ENCODE data around the gene GMPR.

The GMPR gene

GRCh38 chr6:16272201-16272600, 33.8 kb downstream of the GMPR start:
- no peak for DNase-seq (ENCODE audit: low read depth)

- DNase-seq (ENCODE audit: low read depth), result no peak
Observed at GRCh38 chr6:16273256-16273655, 34.9 kb downstream of the GMPR start.

GRCh38 chr6:16274483-16274882, 36.1 kb downstream of the GMPR start:
- DNase-seq (ENCODE audit: low read depth), result no peak

- DNase-seq (ENCODE audit: low read depth), result no peak
Observed at GRCh38 chr6:16274885-16275589, 36.6 kb downstream of the GMPR start.

- DNase-seq (ENCODE audit: low read depth), result no peak
Observed at GRCh38 chr6:16277101-16277981, 39.0 kb downstream of the GMPR start.

- DNase-seq (ENCODE audit: low read depth), result no peak
Observed at GRCh38 chr6:16278048-16278724, 39.8 kb downstream of the GMPR start.

GRCh38 chr6:16278750-16279149, 40.4 kb downstream of the GMPR start:
- DNase-seq (ENCODE audit: low read depth), result no peak

GRCh38 chr6:16279243-16279642, 40.9 kb downstream of the GMPR start:
- DNase-seq (ENCODE audit: low read depth), result no peak

- DNase-seq (ENCODE audit: low read depth), result no peak
Observed at GRCh38 chr6:16282370-16282769, 44.0 kb downstream of the GMPR start.

GRCh38 chr6:16284472-16284871, 46.1 kb downstream of the GMPR start:
- no peak for DNase-seq (ENCODE audit: low read depth)

GRCh38 chr6:16285467-16286150, 47.2 kb downstream of the GMPR start:
- no peak for DNase-seq (ENCODE audit: low read depth)

- no peak for DNase-seq (ENCODE audit: low read depth)
Observed at GRCh38 chr6:16286151-16286522, 47.8 kb downstream of the GMPR start.

- no peak for DNase-seq (ENCODE audit: low read depth)
Observed at GRCh38 chr6:16288163-16288562, 49.8 kb downstream of the GMPR start.

- DNase-seq (ENCODE audit: low read depth), result no peak
Observed at GRCh38 chr6:16291739-16292138, 53.4 kb downstream of the GMPR start.

- no peak for DNase-seq (ENCODE audit: low read depth)
Observed at GRCh38 chr6:16292432-16292831, 54.0 kb downstream of the GMPR start.

GRCh38 chr6:16292942-16293341, 54.6 kb downstream of the GMPR start:
- no peak for DNase-seq (ENCODE audit: low read depth)

GRCh38 chr6:16294371-16294770, 56.0 kb downstream of the GMPR start:
- no peak for DNase-seq (ENCODE audit: low read depth)

- DNase-seq (ENCODE audit: low read depth), result no peak
Observed at GRCh38 chr6:16295060-16295459, 56.7 kb downstream of the GMPR start.

- no peak for DNase-seq (ENCODE audit: low read depth)
Observed at GRCh38 chr6:16295471-16295870, 57.1 kb downstream of the GMPR start.

- DNase-seq (ENCODE audit: low read depth), result no peak
Observed at GRCh38 chr6:16296061-16296670, 57.8 kb downstream of the GMPR start.

- DNase-seq (ENCODE audit: low read depth), result no peak
Observed at GRCh38 chr6:16299861-16300260, 61.5 kb downstream of the GMPR start.

- DNase-seq (ENCODE audit: low read depth), result no peak
Observed at GRCh38 chr6:16301511-16301910, 63.1 kb downstream of the GMPR start.

Data from stimulated activated CD8-positive, alpha-beta memory T cell treated with anti-CD3 and anti-CD28 coated beads, Interleukin-7, amount 100 ng/mL, for 24 hours (primary cell).